Tibial nerve (tissue), 4 donors: ENCODE results near the gene MYO1D. TPM values are rescaled to one million over a fixed set of nuclear protein-coding genes. Genes with fewer than 3 reads are reported as not detected.
A peak's percentile ranks its signal among the peaks of the same experiment; 100 is the strongest.

Source experiments
- DNase-seq, 2 donors: peaks; one replicate each; pipeline ENCODE4 v3.0.0-alpha.2; 2019; ENCODE audit warnings: low spot score in 2 of 2
- H3K27ac ChIP-seq, 4 donors: fragments of 200-600 bp; sonication (generic) in 3 of 4; one replicate each; pipeline ENCODE4 v1.5.1; 2017 to 2019; ENCODE audit warnings: mild to moderate bottlenecking in 1 of 4
- H3K27me3 ChIP-seq, 2 donors: fragments of 200-600 bp; sonication (generic) in 1 of 2; one replicate each; pipeline versions ENCODE4 v1.5.1 to v1.6.0; 2017 to 2019
- H3K36me3 ChIP-seq, 3 donors: fragments of 200-600 bp; sonication (generic); one replicate each; pipeline ENCODE4 v1.5.1; 2018 to 2019
- H3K4me1 ChIP-seq, 4 donors: fragments of 200-600 bp; sonication (generic) in 3 of 4; one replicate each; pipeline ENCODE4 v1.5.1; 2017 to 2019
- H3K4me3 ChIP-seq, 4 donors: fragments of 200-600 bp; sonication (generic) in 3 of 4; one replicate each; pipeline ENCODE4 v1.5.1; 2017 to 2019; ENCODE audit warnings: mild to moderate bottlenecking in 1 of 4, moderate library complexity in 1 of 4
- H3K9me3 ChIP-seq, 4 donors: fragments of 200-600 bp; sonication (generic) in 3 of 4; one replicate each; pipeline ENCODE4 v1.5.1; 2017 to 2019
- CTCF ChIP-seq, 5 experiments: fragments of 200-600 bp in 3 of 5; fragments of 450-650 bp in 2 of 5; sonication (generic) in 3 of 5; IDR thresholded peaks; one replicate each; pipeline ENCODE4 v1.5.1; 2016 to 2019; ENCODE audit warnings: antibody characterized with exemption in 5 of 5, mild to moderate bottlenecking in 3 of 5, moderate library complexity in 2 of 5
- EP300 ChIP-seq, 2 donors: sonication (generic); formaldehyde crosslinking; IDR thresholded peaks; one replicate each; pipeline ENCODE4 v1.6.1; 2017; ENCODE audit warnings: antibody characterized with exemption in 2 of 2, mild to moderate bottlenecking in 1 of 2
- POLR2A ChIP-seq, 2 donors: fragments of 450-650 bp; IDR thresholded peaks; one replicate each; pipeline ENCODE4 v1.6.1; 2017; ENCODE audit warnings: antibody characterized with exemption in 2 of 2, mild to moderate bottlenecking in 2 of 2, moderate library complexity in 2 of 2
- WGBS, 2 donors: methylation state at CpG; one replicate each; pipeline ENCODE4 v1.1.5; 2018; 5-methylcytosine and 5-hydroxymethylcytosine counted together
- total RNA-seq, 4 donors: library from RNA; depleted of rRNA; stranded (reverse); fragments of >200 nt; gene quantifications; one replicate each; pipeline ENCODE4 v1.1.0, GENCODE V29; 2016

MYO1D gene
- total RNA-seq, 4 donors from 2014 or later = 28.5 to 49.6 (median 42.4) TPM

- H3K27ac ChIP-seq = peak overlapping the region in 1 of 4 donors; percentile 9
- no peaks in the 10 kb centered on the region for H3K9me3 ChIP-seq
- H3K4me3 ChIP-seq = peak overlapping the region in 2 of 4 donors; percentile 39 to 55
- DNase-seq = no peak
- WGBS, 2 donors = 37 to 44% methylated on average over 17 of the region's 17 CpGs
- H3K36me3 ChIP-seq = no peaks in the 10 kb centered on the region
- peaks cover 0 to 18% (median 11%) of the 10 kb centered on the region in 4 donors for H3K4me1 ChIP-seq
- TF ChIP-seq EP300 (IDR thresholded peaks at IDR 0.05) (no peak), POLR2A (IDR thresholded peaks at IDR 0.05) (no peak), CTCF (IDR thresholded peaks at IDR 0.05) (no peak)
- H3K27me3 ChIP-seq = no peaks in the 10 kb centered on the region
Observed at GRCh38 chr17:32520104-32520701, 356.7 kb downstream of the MYO1D start.

- Histone ChIP-seq H3K27ac (peak overlapping the region in 1 of 4 donors; percentile 9), H3K9me3 (no peaks in the 10 kb centered on the region), H3K27me3 (no peaks in the 10 kb centered on the region), H3K4me1 (peaks cover 0 to 18% (median 11%) of the 10 kb centered on the region in 4 donors), H3K4me3 (peak overlapping the region; percentile 35 to 55 (median 42)), H3K36me3 (no peaks in the 10 kb centered on the region)
- no peak for DNase-seq
- no peak for TF ChIP-seq EP300 (IDR thresholded peaks at IDR 0.05)
- no peak for TF ChIP-seq CTCF (IDR thresholded peaks at IDR 0.05)
- no peak for TF ChIP-seq POLR2A (IDR thresholded peaks at IDR 0.05)
- WGBS, 2 donors = 1 to 2% methylated on average over 51 to 61 of the region's 61 CpGs
Observed at GRCh38 chr17:32519228-32520103, 357.5 kb downstream of the MYO1D start.

GRCh38 chr17:32518646-32519227 lies 358.2 kb downstream of the MYO1D start:
- DNase-seq = no peak
- TF ChIP-seq CTCF (IDR thresholded peaks at IDR 0.05) = no peak
- no peak for TF ChIP-seq EP300 (IDR thresholded peaks at IDR 0.05)
- TF ChIP-seq POLR2A (IDR thresholded peaks at IDR 0.05) = no peak
- H3K36me3 ChIP-seq = no peaks in the 10 kb centered on the region
- peak overlapping the region in 1 of 4 donors; percentile 9 for H3K27ac ChIP-seq
- no peaks in the 10 kb centered on the region for H3K27me3 ChIP-seq
- H3K4me3 ChIP-seq = peak overlapping the region; percentile 35 to 55 (median 42)
- WGBS, 2 donors = 33 to 39% methylated on average over 28 to 30 of the region's 31 CpGs
- H3K9me3 ChIP-seq = no peaks in the 10 kb centered on the region
- peaks cover 0 to 18% (median 11%) of the 10 kb centered on the region in 4 donors for H3K4me1 ChIP-seq

GRCh38 chr17:32517982-32518381 lies 358.9 kb downstream of the MYO1D start:
- no peak for DNase-seq
- TF ChIP-seq CTCF (IDR thresholded peaks at IDR 0.05) = no peak
- no peak for TF ChIP-seq EP300 (IDR thresholded peaks at IDR 0.05)
- TF ChIP-seq POLR2A (IDR thresholded peaks at IDR 0.05) = no peak
- WGBS, 2 donors = 88 to 90% methylated on average over 7 of the region's 7 CpGs
- Histone ChIP-seq H3K36me3 (no peaks in the 10 kb centered on the region), H3K4me3 (no peak overlapping the region), H3K4me1 (peaks cover 0 to 18% (median 11%) of the 10 kb centered on the region in 4 donors), H3K27ac (no peak overlapping the region), H3K9me3 (no peaks in the 10 kb centered on the region), H3K27me3 (no peaks in the 10 kb centered on the region)
